GM19193 (cell line): Measurements from ENCODE around the gene CCDC87.

ENCODE experiments used
- POLR2A ChIP-seq: IDR thresholded peaks from 4 replicates; pipeline ENCODE4 v1.6.1; 2011; ENCODE audit not compliant: insufficient read depth, insufficient read length; ENCODE audit errors: extremely low read depth

The CCDC87 gene, protein sequence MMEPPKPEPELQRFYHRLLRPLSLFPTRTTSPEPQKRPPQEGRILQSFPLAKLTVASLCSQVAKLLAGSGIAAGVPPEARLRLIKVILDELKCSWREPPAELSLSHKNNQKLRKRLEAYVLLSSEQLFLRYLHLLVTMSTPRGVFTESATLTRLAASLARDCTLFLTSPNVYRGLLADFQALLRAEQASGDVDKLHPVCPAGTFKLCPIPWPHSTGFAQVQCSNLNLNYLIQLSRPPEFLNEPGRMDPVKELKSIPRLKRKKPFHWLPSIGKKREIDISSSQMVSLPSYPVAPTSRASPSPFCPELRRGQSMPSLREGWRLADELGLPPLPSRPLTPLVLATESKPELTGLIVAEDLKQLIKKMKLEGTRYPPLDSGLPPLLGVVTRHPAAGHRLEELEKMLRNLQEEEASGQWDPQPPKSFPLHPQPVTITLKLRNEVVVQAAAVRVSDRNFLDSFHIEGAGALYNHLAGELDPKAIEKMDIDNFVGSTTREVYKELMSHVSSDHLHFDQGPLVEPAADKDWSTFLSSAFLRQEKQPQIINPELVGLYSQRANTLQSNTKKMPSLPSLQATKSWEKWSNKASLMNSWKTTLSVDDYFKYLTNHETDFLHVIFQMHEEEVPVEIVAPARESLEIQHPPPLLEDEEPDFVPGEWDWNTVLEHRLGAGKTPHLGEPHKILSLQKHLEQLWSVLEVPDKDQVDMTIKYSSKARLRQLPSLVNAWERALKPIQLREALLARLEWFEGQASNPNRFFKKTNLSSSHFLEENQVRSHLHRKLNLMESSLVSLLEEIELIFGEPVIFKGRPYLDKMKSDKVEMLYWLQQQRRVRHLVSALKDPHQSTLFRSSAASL

DNA sequence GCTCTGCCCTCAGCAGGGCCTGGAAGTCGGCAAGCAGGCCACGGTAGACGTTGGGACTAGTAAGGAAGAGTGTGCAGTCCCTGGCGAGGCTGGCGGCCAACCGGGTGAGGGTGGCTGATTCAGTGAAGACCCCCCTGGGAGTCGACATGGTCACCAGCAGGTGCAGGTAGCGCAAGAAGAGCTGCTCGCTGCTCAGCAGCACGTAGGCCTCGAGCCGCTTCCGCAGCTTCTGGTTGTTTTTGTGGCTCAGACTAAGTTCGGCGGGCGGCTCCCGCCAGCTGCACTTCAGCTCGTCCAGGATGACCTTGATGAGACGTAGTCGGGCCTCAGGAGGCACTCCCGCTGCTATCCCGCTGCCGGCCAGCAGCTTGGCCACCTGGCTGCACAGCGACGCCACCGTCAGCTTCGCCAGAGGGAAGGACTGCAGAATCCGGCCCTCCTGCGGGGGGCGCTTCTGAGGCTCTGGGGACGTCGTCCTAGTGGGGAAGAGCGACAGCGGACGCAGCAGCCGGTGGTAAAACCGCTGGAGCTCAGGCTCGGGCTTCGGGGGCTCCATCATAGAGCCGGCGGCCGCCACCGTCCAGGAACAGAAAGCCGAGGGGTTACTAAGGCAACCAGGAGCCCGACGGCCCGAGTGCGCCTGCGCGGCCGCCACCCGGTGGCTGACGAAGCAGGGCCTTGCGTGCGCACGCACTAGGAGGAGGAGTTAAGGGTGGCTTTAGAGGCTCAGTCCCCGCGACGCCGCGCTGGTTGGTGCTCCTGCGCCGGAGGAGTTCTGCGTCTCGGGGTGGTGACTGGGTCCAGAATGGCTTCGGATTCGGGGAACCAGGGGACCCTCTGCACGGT lies at the start of gene CCDC87, which contains the start of gene CCS:
Gene CCDC87, minus strand, starts transcription at position 607 of the 846 bp plus-strand sequence. Its CDS starts 48 bp downstream, at position 559.
Gene CCS, plus strand, starts transcription at position 729 of the 846 bp plus-strand sequence. Its CDS starts 77 bp downstream, at position 806.
- TF ChIP-seq POLR2A: peak; percentile 97

DNA sequence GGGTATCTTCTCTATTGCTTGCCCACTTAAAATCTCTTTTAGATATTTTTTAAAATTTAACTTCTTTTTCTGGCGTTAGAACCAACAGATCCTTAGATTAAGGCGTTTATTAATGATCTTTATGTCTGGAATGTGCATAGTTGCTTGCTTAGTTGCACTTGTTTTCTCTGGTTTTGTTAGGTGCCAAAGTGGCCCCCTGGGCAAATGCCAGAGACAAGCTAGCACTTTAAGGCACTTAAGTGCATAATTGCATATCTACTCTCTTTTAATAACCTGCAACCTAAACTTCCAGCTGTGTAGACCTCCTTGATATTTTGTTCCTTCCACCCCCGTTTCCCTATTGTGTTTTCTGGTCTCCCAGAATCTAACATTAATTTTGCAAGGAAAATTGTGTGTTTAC lies 49.0 kb upstream of the CCDC87 start:
- TF ChIP-seq POLR2A: no peak

GRCh38 chr11:66639066-66639813 lies 46.4 kb upstream of the CCDC87 start:
- no peak for TF ChIP-seq POLR2A

DNA sequence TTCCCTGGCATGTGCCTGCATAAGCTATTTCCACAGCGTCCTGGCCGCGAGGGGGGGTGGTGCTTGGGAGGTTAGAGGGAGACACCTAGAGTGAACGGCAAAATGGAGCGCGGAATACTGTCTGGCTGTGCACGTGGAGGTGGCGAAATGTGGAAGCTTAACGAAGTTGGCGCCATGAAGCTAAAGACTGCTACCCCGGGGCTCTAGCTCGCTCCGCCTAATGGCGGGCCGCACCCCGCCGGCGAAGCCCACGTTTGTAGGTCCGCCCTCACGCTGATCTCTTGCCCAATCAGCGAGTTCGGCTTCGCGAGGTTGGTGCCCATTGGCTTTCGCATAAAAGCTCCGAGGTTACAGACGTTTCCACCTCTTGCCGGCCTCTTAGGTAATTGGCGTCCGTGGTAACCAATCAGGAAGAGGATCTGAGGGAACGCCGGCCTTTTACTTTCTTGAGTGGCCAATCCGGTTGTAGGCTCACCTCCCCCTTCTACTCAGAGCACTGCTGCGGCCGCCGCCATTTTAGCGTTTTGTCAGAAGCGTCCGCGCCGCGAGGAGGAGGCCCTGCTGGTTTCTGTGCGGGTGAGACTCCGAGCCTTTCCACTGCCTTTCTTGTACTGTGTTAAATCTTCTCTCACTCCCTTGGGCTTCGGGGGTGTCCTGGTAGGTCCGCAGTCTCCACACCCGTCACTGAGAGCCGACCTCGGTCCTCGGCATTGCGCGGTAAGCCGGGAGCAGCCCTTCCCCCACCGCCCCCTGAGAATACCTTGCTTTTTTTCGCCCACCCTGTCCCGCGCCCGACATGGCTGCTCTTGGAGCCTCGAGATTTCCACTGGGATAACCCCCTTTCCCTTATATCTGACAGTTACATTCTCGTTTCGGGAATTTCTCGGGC lies 45.6 kb upstream of the CCDC87 start, which contains the start of gene RBM4:
Gene RBM4, plus strand, starts transcription at position 527 of the 889 bp plus-strand sequence. CDS start 1,009 bp downstream, outside the sequence.
- TF ChIP-seq POLR2A: peak; percentile 91

- TF ChIP-seq POLR2A: no peak
Observed at GRCh38 chr11:66637557-66638176, 44.8 kb upstream of the CCDC87 start.

- TF ChIP-seq POLR2A: no peak
Observed at GRCh38 chr11:66636411-66636810, 43.5 kb upstream of the CCDC87 start.

DNA sequence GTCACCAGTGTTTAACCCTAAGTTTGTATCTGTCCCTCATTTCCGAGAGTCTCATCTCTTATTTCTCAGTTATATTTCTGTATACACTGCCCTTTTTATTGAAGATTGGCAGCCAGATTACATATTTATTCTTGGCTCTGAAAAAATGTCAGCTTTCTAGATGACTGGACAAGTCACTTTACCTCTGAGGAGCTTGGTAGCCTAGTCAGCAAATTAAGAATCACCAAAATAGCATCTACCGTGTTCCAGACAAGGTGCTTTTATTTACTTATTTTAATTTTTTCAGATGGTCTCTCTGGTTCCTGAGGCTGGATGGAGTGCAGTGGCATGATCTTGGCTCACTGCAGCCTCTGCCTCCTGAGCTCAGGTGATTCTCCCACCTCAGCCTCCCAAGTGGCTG lies 40.1 kb upstream of the CCDC87 start:
- TF ChIP-seq POLR2A: no peak

DNA sequence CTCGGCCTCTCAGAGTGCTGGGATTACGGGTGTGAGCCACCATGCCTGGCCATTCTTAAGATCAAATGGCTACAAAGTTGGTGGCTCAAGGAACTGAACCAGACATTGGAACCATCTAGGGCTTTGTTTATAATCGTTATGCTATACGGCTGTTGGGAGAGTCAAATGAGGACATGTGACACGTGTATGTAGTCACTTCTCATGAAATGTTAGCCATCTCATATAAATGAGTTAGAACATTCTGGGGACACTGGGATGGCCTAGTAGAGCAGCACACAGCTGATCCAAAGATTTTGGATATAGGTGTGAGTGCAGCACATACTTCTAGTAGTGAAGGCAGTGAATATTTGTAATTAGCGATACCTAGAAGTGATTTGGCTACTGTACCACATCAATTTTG lies 39.0 kb upstream of the CCDC87 start:
- TF ChIP-seq POLR2A: no peak

GRCh38 chr11:66629356-66629755 lies 36.5 kb upstream of the CCDC87 start:
- no peak for TF ChIP-seq POLR2A

DNA sequence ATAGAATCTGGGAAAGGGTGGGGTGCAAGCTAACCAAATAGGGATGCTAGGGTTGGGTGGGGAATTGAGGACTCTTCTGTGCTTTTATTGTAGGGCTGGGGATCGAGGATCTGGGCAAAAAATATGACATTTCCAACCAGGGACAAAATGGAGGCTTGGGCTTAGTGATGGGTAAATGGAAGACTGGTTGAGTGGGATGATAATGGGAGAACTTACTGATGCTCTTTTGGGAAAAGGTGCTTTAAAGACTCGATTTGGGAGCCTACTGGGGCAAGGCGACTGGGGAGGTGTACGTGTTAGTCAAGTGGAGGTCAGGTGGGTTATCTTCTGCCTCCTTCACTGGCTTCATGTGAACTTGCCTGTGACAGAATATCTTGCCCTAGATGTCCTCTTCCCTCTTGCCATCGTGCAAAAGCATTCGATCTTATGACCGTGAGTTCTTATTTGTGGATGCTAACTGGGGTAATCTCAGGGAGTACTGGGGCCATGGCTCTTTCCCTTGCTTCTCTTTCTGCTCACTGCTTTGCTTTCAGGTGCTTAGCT lies 35.3 kb upstream of the CCDC87 start:
- TF ChIP-seq POLR2A: no peak

DNA sequence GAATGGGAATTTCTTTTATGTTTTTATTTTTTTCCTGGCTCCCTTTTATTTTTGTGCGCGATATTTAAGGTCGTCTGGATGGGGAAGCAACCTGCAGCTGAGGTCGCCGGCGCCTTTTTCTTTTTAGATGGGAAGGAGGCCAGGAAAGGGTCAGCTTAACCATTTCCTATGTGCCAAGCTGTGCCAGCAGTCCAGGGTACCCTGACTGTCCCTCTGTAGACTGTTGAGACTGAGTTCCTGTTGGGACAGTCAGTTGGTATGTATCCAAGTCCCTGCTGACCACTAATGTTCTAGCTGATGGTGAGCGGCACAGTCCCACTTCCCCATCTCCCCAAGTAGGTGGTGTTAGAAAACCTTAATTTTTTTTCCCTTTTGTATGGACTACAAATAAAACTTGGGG lies 34.1 kb upstream of the CCDC87 start:
- no peak for TF ChIP-seq POLR2A

GRCh38 chr11:66626382-66626781 lies 33.5 kb upstream of the CCDC87 start:
- no peak for TF ChIP-seq POLR2A
